GM18520 (cell line): ENCODE measurements around the gene REXO2.

Experiments
- ATAC-seq: cut with Tn5 transposase; IDR thresholded peaks from one replicate; pipeline ENCODE4 v1.9.1; 2021; ENCODE audit not compliant: unreplicated experiment

REXO2 gene

DNA sequence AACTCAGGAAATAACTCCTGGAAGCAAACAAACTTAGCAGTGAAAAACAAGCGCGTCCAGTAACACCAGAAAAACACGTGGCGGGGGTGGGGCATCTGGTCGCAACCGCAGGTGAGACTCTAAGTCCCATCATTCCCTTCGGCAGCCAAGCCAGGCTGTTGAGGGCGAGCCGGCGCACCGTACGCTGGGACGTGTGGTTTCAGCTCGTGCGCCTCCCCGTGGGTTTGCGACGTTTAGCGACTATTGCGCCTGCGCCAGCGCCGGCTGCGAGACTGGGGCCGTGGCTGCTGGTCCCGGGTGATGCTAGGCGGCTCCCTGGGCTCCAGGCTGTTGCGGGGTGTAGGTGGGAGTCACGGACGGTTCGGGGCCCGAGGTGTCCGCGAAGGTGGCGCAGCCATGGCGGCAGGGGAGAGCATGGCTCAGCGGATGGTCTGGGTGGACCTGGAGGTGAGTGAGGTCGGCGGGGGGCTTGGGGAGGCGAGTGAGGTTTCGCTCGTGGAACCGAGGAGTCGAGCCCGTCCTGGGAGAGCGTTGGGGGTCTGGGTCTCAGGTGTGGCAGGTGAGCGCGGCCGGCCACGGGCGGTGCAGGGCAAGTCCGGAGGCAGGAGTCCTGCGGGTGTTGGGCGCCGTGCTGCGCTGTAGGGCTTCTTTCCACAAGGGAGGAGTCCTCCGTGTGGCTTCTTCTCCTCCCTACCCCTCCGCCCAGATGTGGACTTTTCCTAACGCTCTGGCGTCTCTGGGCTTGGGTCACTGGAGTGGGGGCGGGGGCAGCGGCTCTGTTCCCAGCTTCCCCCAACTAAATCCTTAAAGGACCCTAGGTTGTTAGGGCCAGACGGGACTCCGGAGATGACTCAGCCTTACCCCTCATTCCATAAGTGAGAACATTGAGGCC, at the start of gene REXO2:
Gene REXO2, plus strand, starts transcription at position 239 of the 892 bp plus-strand sequence. Its CDS starts 62 bp downstream, at position 301.
- ATAC-seq, result peak; percentile 98

DNA sequence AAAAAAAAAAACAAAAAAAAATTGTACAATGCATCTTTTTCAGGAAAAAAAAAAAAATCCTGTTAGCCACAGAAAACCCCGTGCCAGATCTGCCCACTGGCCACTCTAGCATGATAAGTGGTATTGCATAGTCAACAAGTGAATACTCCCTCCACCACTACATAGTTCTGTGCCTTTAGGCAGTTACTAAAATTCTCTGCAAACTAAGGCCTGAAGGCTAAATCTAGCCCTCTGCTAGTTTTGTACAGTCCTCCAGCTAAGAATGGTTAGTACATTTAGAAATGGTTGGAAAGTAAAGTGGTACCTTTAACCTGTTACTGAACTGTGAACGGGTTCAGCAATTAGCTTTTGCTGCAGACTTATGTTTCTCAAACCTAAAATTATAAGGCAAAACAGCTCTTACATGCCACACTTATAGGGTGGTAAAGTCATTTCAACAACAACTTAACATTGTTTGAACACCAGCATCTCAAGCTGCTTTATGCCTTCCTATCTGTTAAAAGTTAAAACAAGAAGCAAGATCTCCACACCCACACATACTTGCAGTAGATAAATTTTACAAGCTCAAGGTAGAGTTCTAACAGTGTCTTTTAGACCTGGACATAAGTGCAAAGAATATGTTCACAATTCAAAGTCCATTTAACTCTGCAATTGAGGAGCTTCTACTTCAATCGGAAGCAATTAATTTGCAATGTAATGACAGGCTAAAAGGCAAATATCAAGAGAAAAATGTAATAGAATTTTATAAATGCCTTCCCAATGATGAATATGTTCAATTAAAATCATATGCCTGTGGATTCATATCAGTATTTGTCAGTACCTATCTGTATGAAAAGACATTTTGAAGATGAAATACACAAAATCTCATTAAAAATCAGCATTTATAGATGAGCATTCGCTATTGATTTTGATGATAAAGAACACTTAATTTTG, 46.3 kb upstream of the REXO2 start:
- no peak for ATAC-seq

DNA sequence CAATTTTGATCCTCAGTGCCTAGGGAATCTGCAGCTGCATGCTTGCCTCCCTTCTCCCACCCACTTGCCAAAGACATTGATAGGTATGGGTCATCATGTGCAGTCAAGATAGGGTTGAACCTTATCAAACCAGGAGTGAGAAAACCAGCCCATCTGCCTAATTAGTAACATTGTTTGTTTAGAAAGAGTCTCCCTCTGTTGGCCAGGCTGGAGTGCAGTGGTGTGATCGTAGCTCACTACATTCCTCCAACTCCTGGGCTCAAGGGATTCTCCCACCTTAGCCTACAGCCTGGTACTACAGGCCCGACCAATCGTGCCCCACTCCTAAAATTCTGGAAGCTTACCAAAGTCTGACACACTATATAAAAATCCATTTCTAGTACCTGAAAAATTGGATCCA, 43.5 kb upstream of the REXO2 start:
- ATAC-seq, result no peak

DNA sequence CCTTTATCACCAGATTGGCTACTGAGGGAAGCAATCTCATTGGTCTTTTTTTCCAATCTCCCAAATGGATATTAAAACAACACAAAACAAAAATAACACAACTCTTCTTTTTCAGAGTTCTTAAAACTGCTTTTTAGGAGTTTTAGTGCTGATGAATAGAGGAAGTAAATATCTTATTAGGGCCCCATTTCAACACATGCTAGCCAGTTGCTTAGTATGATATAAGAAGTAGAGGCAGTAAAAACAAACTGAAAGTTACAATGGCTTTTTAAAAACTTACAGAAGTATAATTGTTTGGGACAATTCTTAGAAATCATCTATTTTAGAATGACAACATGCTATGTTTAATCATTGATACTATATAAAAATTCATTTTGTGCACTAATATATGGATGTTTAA, 42.4 kb upstream of the REXO2 start:
- no peak for ATAC-seq

DNA sequence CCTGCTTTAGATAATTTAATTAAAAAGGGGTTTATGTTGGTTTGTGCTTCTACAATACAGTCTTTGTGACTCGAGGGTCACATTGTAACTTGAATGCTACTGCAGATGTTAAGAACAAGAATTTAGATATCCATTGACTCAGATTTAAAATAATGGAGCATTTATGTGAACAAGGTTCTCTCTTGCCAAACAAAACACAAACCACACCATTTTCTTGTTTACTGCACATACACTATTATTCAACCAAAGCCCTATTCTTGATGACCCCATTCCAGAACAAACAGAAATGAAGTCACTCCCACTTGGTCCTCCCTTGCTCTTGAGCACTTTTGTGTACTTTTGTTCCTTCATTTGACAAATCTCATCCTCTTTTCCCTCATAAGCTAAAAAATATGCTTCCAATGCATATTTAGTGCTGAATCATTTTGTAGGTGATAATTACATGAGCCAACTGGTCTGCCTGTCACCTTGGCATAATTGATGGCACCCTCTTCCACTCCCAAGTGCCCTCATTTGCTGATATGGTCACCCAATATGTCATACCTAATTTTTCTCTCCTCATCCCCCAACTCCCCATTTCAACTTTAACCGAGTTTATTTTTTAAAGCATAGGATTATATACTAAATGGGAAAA, 41.8 kb upstream of the REXO2 start:
- ATAC-seq, result no peak

DNA sequence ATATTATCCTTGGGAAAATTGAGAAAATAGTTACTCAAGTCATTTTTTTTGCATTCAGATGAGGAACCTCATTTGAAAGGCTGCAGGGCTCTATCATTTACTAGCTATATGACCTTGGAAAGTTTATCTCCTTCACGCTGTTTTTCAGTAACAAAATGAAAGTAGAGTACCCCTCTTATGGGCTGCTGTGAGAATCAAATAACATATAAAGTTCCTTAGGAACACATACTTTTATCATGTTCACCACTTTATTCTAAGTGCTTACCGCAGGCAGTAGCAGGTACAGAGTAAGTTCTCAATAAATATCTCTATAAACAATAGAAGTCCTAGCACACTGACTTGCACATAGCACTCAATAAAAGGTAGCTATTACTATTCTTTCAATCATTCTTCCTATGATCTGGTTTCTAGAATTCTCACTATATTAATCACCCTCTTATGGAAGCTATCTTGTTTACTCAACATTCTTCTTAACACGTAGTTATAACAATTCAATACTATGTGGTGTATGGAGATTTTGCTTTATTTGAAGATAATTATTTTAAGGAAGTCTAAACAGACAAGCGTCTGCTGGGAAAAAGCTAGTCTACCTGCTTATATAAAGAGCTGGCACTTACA, 40.9 kb upstream of the REXO2 start:
- ATAC-seq, result no peak

DNA sequence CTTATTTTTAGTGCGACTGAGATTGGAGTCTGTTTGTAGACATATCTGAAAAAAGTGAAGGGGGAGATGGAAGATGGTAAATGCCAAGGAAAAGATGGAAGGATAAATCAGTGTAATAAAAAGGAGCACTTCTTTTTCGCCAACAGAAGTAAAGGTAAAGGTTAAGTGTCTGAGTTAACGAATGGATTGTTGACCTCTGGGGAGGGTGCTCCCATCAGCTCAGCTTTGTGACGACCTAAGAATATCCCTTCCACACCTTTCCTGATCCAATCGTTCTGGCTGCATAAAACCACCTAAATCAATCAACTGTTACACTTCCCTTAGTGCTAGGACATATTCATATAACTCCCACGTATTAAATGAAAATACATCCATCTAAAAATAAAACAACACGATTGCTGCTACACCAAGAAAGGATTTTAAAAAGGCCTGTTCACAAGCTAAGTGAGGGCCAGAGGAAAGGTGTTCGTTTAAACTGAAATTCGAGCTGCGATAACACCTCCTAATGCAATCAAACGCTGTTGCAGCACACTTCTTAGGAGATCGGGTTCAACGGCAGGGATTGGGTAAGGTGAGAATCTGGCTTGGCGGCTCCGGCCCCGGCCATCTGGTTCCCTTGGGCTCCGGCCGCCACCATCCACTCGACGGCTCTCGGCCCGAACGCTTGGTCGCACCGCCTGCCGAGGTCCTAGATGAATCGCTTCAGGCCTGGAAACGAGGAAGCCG, 39.6 kb upstream of the REXO2 start:
- ATAC-seq, result peak; percentile 1

DNA sequence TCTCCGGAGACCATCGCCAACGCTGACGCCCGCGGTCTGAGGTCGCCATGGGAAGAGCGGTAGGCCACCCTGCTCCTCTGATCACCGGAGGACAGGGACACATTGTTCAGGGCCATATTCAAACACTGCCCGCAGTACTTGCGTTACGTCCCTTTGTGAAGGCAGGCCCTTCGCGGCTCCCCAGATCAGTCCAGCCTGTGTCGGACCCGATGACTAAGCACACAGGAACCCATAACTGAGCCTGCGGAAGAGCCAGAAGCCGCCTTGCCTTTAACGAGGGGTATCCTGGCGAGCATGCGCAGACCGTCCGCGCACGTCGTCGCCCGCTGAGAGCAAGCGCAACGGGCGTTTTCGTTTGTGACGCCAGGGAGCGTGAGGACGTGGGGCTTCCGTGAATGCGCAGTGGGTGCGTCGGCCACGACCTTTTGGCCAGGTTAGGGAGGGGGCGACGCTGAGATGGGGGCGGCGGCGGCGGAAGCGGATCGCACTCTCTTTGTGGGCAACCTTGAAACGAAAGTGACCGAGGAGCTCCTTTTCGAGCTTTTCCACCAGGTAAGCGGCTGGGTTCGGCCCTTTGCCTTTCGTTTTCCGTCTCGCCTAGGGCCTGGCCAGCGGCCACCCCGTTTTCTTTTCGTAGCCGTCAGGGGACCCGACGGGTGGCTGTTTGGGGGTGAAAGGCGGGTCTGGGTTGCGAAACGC, 38.9 kb upstream of the REXO2 start, which contains the start of the genes C11orf71 and RBM7:
Gene C11orf71, minus strand, starts transcription at position 296 of the 699 bp plus-strand sequence. Its CDS starts 180 bp downstream, at position 116.
Gene RBM7, plus strand, starts transcription at position 451 of the 699 bp plus-strand sequence. Its CDS starts 6 bp downstream, at position 457.
- peak; percentile 87 for ATAC-seq

DNA sequence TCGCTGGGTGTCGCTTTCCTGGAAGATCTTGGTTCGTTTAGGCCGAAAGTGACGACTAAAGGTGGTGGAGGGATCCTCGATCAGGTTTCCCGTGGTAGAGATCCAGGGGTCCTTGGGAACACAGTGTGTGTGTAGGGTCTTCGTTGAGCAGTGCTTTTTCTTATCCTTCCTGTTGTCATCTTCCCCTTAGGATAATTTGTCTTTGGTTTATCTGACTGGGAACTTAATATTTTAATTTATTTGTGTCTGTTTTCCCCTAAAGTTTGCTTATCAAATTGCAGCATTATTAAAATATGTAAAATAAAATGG, 38.4 kb upstream of the REXO2 start:
- ATAC-seq, result no peak

DNA sequence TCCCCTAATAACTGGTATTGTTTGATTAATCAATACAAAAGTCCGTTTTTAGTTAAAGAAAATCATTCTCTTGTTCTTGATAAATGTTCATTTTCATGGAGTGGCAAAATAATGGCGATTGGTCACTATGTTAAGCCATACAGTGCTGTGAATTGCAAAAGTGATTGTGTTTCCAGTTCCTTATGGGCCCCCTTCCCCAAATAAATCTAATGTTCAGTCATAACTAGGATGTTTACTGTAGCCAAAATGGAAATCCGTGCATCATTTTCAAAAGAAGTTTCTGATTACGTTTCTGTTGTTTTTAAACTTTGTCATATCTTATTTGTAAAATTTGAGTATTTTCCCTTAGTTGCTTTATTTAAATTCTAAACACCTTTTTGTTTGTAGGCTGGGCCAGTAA, 38.0 kb upstream of the REXO2 start:
- ATAC-seq, result no peak

DNA sequence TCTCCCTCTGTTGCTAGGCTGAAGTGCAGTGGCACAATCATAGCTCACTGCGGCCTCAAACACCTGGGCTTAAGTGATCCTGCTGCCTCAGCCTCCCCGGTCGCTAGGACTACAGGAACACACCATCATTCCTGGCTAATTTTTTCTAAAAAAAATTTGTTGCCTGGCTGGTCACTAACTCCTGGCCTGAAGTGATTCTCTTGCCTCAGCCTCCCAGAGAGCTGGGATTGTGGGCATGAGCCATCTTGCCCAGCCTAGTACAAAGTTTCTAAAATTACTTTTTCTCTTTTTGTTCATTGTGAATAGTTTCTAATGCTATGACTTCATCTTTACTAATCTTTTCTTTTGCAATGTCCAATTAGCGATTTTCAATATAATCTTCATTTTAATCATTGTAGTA, 26.3 kb upstream of the REXO2 start:
- no peak for ATAC-seq

DNA sequence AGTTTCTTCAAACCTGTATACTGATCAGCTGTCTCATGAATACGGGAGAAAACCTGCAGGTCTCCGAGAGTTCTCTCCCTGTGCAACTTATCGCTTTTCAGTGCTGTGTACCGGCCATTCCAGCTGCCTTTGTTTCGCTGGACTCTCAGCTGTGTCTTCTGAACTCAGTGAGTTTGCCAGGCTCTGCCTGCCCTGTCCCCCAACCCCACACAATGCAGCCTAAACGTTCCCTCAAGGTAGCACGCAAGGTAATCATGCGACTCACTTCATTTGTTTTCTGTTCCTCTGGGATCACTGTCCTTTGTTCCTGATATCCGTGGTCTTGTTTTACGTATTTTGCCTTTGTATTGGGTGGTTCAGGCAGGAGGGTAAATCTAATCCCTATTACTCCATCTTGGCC, 25.3 kb upstream of the REXO2 start:
- no peak for ATAC-seq

DNA sequence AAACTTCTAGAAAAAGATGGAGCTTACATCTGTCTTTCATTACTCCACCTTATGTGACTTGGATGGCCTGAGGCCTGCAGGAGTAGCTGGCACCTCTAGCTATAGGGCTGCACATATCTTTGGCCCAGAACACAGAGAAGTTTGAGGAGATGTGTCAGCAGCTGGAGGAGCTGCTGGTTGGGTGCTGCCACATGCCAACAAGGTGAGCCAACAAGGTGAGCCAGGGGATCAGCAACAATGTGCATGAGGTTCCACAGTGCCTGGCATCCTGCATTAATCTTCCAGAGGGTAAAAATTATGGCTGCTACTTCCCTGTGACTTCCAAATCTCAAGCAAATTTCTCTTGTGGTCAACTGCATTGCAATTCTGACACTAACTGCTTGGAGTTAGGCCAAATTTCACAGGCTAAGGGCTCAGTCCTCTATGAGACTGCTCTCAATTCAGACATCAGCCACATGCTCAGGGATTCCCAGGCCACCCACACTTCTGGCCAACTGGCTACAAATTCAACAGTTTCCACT, 22.8 kb upstream of the REXO2 start:
- ATAC-seq, result no peak

DNA sequence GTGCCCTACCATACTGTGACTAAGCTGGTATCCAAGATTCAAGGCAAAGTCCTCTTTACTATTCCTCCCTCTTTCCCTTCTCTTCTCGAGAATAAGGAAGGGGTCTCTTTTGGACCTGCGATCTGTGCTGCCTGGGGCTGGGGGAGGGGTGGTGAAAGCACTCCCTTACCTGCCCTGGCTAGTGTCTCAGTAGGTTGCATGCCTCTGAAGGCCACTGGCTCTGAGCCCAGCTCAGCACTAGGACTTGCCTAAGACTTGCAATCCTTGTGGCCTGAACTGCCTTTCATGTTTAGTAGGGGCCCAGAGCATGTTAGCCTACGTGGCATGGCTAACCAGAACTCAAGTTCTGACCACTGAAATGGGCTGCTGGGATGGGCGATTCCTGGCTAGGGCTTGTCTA, 13.0 kb upstream of the REXO2 start:
- ATAC-seq, result no peak

DNA sequence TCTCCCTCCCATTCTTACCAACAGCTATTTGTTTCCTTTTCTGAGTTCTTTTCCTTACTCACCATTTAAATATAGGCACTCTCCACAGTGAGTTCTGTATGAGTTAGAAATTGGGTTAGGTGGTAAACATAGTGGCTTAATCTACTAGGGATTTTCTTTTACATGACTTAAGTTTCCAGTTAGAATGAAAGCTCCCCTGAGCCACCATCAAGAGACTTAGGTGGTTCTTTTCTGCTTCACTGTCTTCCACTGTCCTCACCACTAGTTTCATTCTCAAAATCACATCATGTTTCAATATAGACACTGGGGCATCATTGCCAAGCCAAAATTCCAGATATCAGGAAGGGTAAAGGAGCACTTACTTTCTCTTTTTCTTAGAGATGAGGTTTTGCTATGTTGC, 9.0 kb upstream of the REXO2 start:
- ATAC-seq, result no peak

DNA sequence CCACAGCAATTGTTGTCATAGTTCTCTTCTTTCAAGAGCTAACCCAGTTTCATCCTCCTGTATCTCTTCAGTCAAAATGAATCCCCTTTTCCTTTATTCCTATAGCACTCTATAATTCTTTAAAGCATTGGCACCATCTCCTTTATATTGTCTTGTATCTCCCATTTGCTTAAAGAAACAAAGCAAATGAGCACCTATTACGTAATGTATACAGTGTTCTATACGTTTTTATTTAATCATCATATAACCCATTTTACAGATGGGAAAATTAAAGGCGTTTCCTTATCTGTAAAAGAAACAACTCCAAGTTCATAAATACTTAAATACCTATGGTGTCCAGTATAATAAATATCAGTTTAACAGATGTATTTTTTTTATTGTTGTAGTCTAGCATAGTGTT, 6.4 kb upstream of the REXO2 start:
- ATAC-seq, result no peak

DNA sequence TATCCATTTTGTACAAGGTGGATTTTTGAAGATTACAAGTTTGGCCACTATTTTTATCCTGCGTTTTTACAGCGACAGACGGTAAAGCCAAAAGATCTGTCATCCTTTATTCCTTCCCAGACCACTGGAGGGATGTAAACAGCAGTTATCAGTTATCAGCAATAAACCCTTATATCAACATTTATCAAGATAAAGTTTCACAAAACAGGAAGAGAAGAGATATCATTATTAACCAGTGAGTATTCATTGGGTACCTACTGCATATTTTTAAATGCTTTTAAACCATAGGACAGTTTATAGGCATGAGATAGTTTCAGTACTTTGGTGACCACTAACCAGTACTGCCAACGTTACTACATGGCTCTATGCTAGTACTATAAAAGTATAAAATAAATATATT, 5.9 kb upstream of the REXO2 start:
- no peak for ATAC-seq

DNA sequence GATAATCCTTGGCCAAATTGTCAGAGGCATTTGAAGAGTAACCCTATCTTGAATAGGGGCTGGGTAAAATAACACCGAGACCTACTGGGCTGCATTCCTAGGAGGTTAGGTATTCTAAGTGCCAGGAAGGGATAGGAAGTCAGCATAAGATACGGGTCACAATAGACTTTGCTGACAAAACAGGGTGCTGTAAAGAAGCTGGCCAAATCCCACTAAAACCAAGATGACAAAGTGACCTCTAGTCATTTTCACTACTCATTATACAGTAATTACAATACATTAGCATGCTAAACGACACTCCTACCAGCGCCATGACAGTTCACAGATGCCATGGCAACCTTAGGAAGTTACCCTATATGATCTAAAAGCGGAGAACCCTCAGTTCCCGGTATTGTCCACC, 964 bp upstream of the REXO2 start:
- ATAC-seq, result no peak

DNA sequence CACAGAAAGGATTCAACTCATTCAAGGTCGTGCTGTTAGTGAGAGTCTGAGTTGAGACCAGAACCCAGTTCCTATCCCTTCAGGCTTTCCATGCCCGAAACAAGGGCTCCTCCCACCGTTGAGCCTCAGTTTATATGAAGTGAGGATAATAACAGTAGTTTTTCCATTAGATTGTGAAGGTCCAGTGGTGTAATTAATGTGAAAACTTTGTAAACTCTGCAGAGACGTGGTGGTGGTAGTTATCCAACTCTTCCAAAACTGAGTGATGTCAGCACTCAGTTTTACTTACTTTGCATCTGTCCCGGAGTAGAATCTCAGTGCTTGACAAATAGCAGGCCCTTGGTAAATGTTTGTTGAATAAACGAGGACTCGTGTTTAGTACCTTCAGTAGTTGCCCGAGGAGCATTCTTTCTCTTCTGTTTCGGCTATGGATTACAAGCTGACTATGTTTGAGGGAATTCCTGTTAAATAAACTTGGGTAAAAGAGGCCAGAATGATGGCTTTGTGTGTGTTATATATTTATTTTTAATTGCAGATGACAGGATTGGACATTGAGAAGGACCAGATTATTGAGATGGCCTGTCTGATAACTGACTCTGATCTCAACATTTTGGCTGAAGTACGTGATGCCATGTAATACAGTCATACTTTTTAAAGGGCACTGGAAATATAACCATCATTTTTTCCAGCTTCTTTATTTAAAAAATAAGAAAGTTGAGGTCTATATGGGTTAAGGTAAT, 1.0 kb downstream of the REXO2 start:
- no peak for ATAC-seq
